HG03095 (cell line): ENCODE results near the gene STARD3.

Experiments
- ATAC-seq: cut with Tn5 transposase; IDR thresholded peaks from one replicate; pipeline ENCODE4 v1.9.1; 2021; ENCODE audit warnings: moderate library complexity; ENCODE audit not compliant: unreplicated experiment

The STARD3 gene

DNA sequence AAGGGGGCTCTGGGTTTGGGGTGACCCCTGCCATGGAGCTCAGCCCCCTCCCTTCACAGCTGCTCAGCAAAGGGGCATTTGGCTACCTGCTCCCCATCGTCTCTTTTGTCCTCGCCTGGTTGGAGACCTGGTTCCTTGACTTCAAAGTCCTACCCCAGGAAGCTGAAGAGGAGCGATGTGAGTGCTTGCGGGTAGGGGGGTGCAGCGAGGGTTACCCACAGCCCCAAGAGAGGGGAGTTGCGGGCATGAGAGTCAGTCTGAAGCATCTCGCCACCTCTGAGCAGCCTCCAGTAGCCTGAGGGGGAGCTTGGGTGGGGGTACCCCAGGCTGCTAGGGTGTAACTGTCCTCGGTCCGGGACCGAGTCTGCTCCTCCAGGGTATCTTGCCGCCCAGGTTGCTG lies 21.4 kb downstream of the STARD3 start:
- ATAC-seq = no peak

DNA sequence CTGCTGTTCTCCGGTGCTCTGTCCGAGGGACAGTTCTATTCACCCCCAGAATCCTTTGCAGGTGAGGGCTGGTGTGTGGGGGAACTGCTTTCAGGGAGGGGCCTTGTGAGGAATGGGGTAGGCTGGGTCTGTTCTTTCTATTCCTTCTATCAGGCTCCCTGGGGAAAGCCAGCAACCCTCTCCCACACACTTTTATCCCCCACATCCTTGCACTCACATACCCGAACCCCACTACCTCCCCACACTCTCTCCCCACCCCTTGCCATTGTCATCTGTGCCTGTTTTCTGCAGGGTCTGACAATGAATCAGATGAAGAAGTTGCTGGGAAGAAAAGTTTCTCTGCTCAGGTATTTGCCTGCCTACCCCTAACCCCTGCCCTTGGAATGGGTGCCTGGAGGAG lies 21.8 kb downstream of the STARD3 start:
- ATAC-seq = no peak

DNA sequence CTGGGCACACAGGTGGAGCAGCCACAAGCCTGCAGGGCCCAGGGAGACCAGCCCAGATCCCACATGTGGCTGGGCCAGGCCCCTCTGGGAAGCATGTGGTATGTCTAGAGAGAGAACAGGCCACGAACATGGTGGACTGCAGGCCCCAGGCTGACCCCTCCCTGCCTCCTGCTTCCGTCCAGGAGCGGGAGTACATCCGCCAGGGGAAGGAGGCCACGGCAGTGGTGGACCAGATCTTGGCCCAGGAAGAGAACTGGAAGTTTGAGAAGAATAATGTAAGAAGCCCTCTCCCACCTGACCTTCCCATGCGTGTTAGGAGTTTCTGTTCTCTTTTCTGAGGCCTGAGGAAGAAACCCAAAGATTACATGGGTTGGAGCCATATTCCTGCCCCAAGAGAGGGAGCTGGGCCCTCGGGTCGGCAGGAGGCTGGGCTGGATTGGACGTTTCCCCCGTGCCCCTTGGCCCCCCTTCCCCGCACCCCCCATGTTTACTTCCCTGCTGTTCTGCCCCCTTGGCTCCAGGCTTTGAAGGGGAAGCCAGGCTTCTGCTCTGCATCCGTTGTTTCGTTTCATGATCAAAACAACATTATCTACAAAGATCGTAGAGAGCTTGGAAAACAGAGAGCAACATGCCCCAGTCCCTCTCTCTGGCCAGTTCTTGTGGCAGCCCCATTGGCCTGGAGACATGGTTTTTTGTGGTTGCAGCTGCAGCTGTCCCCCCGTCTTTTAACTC lies 22.5 kb downstream of the STARD3 start:
- ATAC-seq = no peak

DNA sequence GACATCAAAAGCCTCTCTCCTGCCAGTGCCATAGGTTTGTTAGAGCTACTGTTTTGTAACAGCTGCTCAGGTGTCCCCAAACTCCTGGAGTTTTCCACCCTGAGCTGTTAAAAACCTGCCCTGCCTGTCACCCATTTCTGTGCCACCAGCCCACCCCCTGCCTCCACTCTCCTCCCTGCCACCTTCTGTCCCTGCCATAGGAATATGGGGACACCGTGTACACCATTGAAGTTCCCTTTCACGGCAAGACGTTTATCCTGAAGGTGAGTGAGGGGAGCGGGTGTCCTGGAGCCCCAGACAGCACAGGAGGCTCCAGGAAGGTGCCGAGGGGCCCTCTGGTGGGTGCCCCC lies 23.0 kb downstream of the STARD3 start:
- ATAC-seq = no peak

DNA sequence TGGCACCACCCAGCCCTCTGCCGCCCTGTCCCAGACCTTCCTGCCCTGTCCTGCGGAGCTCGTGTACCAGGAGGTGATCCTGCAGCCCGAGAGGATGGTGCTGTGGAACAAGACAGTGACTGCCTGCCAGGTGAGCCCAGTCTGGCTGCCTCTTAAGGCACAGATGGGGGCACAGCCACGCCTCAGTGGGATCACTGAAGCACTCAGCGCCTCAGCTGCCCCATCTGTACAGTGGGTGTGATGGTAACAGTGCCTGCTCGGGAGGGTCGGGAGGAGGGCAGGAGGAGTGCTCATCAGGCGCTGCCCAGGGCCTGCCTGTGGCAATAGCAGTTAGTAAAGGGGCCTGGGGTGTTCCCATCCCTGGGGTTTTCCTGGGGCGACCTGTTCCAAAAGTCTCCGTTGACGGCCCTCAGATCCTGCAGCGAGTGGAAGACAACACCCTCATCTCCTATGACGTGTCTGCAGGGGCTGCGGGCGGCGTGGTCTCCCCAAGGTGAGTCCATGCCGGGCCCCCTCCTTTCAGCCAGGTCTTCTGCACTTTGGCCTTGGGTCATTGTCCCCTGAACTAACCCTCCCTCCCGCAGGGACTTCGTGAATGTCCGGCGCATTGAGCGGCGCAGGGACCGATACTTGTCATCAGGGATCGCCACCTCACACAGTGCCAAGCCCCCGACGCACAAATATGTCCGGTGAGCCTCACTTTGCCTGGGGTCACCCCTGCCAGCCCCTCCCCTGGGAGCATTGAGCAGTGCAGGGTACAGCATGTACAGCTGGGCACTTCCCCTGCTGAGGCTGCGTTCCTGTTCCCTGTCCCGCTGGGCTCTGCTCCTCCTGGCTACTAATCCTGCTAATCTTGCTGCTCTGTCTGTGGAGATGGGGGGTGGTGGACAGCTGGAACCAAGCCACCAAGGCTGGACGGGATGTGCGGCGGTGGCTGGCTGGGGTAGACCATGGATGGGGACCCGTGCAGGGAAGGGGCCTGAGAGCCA lies 23.7 kb downstream of the STARD3 start:
- no peak for ATAC-seq

DNA sequence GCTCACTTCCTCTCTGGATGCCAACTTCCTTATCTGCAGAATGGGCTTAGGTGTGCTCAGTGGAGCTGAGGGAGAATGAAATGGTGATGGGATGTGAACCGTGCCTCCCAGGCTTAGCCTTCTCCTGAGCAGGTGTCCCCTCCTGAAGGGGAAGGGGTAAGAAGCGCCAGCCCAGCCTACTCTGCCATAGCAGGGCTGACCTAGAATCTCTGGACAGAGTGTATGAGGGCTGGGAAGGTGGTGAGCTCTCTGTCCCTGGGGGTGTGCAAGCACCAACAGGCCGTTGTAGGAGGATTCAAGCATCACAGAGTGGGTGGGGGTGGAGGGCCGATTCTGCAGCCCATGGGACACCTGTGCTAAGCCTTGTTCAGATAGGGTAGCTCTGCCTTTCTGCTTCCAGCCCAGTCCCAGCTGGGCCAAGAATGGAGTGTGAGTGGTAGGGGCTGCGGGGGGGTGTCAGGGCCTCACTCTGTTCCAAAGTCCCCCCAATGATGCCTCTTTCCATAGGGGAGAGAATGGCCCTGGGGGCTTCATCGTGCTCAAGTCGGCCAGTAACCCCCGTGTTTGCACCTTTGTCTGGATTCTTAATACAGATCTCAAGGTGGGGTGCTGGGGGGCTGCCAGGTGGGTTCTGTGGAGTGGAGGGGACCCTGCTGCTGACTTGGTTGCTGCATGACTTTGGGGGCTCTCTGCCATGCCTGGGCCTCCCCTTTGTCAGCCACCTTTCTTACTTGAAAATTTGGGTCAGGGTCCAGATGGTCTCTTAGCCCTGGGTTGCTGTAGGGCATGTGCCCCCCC lies 25.0 kb downstream of the STARD3 start:
- no peak for ATAC-seq

DNA sequence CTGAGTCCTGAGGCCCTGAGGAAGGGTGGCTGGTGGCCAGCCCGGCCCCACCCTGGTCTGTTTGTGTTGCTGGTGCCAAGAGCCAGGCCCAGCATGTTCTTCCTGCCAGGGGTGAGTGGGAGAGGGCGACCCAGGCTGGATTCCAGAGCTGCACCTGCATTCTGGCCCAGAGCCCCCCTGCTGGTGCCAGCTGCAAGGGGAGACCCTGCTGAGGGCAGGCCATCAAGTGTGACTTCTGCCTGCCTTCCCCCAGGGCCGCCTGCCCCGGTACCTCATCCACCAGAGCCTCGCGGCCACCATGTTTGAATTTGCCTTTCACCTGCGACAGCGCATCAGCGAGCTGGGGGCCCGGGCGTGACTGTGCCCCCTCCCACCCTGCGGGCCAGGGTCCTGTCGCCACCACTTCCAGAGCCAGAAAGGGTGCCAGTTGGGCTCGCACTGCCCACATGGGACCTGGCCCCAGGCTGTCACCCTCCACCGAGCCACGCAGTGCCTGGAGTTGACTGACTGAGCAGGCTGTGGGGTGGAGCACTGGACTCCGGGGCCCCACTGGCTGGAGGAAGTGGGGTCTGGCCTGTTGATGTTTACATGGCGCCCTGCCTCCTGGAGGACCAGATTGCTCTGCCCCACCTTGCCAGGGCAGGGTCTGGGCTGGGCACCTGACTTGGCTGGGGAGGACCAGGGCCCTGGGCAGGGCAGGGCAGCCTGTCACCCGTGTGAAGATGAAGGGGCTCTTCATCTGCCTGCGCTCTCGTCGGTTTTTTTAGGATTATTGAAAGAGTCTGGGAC lies 25.8 kb downstream of the STARD3 start:
- no peak for ATAC-seq

DNA sequence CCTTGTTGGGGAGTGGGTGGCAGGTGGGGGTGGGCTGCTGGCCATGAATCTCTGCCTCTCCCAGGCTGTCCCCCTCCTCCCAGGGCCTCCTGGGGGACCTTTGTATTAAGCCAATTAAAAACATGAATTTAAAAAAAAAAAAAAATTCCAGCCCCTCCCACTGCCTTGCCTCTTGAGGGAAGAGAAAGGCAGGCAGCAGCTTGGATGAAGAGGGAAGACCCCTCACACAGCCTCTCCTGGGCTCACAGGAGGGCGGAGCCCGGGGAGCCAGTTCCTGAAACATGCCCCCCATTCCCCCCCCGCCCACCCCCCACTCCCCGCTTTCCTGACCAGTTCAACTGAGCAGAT lies 26.4 kb downstream of the STARD3 start:
- ATAC-seq = no peak

DNA sequence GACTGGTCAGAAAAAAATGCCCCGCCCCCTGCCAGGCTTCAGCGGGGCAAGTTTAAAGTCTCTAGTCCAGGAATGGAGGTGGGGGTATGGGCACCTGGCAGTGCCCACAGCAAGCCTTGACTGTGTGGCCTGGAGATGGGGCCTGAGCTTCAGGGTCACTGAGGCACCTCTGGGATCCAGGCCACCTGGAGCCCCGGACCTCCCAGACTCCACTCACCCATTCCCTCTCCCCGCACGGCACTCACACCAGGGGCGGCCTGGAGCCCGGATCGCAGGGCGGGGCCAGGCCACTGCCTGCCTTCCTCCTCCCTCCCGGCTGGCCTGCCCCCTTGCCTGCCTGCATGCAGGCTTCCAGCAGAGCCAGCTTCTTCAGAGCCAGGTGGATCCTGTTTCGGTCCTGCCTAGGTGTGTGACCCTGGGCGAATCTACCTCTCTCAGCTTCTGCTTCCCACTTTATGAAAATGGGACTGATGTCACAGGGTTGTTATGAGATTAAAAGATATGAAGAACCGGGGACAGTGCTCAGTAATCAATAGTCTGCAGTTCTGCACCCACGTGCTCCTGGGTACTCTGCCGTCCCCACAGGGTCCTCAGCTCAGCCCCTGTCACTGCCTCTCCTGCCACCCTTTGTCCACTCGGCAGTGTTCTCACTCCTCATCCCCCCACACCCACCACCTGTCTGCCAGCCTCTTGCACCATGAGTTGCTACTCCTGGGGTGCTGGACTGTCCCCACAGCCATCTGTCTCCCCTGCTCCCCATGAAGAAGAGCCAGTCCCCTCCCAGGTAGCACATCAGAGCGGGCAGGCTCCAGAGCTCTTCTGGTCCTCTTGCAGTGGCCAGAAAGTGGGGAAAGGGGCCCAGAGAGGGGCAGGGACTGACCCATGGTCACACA lies 27.0 kb downstream of the STARD3 start:
- ATAC-seq = no peak

DNA sequence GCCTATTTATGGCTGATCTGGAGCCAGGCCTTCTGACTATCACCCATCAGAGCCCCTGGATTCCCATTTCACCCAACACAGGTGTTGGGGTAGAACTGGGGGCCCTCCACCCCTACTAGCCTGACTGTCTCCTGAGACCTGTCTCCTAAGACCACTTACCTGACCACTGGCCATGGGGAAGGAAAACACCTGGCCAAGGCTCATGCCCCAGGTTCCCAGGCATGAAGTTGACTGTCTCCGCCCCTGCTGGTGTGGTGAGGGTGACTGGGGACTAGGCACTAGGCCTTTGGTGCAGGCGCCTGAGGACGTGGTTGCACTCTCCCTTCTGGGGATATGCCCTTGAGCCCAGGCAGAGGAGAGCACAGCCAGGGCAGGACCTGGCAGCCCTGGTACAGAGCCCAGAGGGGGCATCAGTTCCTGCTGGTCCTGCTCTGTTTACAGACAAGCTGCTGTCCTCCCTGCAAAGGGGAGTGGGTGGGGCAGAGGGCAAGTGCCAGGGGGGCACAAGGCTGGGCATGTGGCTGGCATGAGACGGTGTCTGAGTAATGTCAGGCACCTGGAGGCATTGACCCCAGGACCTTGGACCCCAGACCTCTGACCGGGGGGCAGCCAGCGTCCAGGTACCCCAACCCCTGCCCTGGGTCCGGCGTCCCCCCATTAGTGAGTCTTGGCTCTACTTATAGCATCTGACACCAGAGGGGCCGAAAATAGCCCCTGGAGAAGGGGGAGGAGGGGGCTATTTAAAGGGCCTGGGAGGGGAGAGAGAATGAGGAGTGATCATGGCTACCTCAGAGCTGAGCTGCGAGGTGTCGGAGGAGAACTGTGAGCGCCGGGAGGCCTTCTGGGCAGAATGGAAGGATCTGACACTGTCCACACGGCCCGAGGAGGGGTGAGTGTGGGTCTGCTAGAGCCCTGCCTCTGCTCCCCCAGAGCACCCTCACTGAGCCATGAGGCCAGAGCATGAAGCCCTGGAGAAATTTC lies 27.9 kb downstream of the STARD3 start, which contains the start of gene TCAP:
TSS of gene TCAP (plus strand) at position 769 of the 981 bp plus-strand sequence. CDS start at position 780, 11 bp downstream.
- ATAC-seq = no peak

DNA sequence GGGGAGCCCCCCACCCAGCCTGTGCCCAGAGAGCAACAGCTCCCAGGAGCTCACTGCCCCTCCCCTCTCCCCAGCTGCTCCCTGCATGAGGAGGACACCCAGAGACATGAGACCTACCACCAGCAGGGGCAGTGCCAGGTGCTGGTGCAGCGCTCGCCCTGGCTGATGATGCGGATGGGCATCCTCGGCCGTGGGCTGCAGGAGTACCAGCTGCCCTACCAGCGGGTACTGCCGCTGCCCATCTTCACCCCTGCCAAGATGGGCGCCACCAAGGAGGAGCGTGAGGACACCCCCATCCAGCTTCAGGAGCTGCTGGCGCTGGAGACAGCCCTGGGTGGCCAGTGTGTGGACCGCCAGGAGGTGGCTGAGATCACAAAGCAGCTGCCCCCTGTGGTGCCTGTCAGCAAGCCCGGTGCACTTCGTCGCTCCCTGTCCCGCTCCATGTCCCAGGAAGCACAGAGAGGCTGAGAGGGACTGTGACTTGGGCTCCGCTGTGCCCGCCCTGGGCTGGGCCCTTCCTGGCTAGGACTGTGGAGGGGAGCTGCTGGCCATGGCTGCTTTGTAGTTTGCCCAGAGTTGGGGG lies 28.8 kb downstream of the STARD3 start:
- no peak for ATAC-seq

DNA sequence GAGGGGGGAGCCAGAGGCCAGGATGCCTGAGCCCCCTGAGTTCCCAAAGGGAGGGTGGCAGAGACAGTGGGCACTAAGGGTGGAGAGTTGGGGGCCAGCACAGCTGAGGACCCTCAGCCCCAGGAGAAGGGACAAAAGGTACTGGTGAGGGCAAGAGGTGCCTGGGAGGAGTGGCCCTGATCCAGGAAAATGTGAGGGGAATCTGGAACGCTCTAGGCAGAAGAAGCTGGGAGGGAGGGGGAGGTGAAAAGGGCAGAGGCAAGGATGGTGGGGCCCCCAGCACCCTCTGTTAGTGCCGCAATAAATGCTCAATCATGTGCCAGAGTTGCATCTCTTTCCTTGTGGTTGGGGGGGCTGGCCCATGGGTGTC lies 29.3 kb downstream of the STARD3 start:
- ATAC-seq = no peak

DNA sequence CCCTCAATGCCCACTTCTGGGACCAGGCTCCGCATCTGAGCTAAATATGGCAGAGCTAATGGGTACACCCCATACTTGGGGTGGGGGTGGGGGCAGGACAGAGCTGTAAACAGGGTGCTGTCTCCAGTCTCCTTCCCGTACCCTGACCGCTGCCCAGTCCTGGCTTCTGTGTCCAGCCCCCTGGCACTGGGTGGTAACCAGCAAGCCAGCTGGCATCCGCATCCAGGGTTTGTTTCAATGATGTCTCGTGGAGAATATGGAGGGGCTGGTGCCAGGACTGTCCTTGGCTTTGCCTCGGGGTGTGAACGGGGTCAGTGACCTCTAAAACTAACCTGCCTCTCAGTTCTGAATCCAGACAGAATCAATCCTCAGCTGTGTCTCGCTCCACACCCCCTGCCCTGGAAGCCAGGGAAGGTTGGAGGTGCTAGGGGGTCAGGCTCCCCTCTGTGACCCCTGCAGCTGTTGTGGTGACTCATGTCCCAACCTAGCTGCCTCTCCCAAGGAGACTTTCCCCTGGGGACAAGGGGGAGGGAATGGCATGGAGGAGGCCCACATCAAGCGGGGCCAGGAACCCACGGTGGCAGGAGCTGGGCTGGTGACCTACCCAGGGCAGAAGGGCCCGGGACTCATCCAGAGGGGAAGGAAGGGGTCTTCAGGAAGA lies 29.8 kb downstream of the STARD3 start:
- ATAC-seq = no peak

DNA sequence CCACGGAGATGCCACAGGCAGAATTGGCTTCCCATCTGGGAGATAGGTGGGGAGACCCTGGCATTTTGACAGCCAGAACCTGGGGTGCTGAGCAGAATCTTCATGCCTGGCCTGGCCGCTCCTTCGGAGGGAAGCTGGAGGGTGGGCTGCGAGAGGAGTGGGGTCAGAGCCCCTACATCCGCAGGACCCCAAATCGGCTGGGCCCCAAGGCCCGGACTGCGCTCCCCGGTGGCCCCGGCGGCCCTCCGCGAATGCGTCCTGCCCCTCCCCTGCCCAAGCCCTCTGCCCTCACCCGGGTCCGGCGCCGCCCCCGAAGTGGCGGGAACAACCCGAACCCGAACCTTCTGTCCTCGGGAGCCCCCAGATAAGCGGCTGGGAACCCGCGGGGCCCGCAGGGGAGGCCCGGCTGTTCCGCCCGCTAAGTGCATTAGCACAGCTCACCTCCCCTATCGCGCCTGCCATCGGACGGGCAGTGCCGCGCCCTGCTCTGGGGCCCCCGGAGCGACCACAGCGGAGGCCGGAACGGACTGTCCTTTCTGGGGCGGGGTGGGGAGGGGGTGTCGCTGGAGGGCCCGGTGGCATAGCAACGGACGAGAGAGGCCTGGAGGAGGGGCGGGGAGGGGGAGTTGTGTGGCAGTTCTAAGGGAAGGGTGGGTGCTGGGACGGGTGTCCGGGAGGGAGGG lies 30.5 kb downstream of the STARD3 start:
- ATAC-seq = no peak

DNA sequence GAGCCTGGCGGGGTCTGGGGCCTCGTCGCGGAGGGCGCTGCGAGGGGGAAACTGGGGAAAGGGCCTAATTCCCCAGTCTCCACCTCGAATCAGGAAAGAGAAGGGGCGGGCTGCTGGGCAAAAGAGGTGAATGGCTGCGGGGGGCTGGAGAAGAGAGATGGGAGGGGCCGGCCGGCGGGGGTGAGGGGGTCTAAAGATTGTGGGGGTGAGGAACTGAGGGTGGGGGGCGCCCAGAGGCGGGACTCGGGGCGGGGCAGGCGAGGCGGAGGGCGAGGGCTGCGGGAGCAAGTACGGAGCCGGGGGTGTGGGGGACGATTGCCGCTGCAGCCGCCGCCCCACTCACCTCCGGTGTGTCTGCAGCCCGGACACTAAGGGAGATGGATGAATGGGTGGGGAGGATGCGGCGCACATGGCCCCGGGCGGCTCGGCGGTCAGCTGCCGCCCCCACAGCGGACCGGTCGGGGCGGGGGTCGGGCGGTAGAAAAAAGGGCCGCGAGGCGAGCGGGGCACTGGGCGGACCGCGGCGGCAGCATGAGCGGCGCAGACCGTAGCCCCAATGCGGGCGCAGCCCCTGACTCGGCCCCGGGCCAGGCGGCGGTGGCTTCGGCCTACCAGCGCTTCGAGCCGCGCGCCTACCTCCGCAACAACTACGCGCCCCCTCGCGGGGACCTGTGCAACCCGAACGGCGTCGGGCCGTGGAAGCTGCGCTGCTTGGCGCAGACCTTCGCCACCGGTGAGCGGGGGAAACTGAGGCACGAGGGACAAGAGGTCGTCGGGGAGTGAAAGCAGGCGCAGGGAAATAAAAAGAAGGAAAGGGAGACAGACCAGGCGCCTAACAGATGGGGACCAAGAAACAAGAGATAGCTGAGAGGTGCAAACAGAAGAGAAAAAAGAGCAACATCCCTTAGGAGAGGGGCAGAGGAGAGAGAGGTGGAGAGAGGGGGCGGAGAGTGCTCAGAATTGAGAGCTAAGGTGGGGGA lies 31.3 kb downstream of the STARD3 start, which contains the start of gene PNMT:
TSS of gene PNMT (plus strand) at position 509 of the 980 bp plus-strand sequence. CDS start at position 532, 23 bp downstream.
- ATAC-seq = no peak
